Tibial artery (tissue), 4 donors: ENCODE results near the gene ERGIC1.
"Not testable (repeated sequence)": the region's sequence is repeated elsewhere in the genome, so short reads cannot be mapped to it uniquely, and the experiment has no call there.

Experiments
- DNase-seq, 2 donors: peaks; one replicate each; pipeline ENCODE4 v3.0.0-alpha.2; 2019
- H3K27ac ChIP-seq, 2 donors: fragments of 200-600 bp; sonication (generic) in 1 of 2; 1 replicate in 1 of 2; 2 replicates in 1 of 2; pipeline ENCODE4 v1.5.1; 2018 to 2019; ENCODE audit warnings: mild to moderate bottlenecking in 1 of 2
- H3K27me3 ChIP-seq, 2 donors: fragments of 200-600 bp; sonication (generic) in 1 of 2; one replicate each; pipeline versions ENCODE4 v1.5.1 to v1.6.0; 2016 to 2019
- H3K36me3 ChIP-seq, 3 donors: fragments of 200-600 bp; sonication (generic) in 2 of 3; one replicate each; pipeline ENCODE4 v1.5.1; 2016 to 2019; ENCODE audit warnings: mild to moderate bottlenecking in 2 of 3
- H3K4me1 ChIP-seq, 4 donors: fragments of 200-600 bp; sonication (generic) in 2 of 4; 1 replicate in 3 of 4; 2 replicates in 1 of 4; pipeline ENCODE4 v1.5.1; 2016 to 2019
- H3K4me3 ChIP-seq, 2 donors: fragments of 200-600 bp; sonication (generic) in 1 of 2; 1 replicate in 1 of 2; 2 replicates in 1 of 2; pipeline ENCODE4 v1.5.1; 2018 to 2019; ENCODE audit warnings: mild to moderate bottlenecking in 2 of 2
- H3K9me3 ChIP-seq, 3 donors: fragments of 200-600 bp; sonication (generic) in 1 of 3; one replicate each; pipeline ENCODE4 v1.5.1; 2016 to 2019
- intact Hi-C: fragments of 100-400 bp; cut with DNase I; formaldehyde crosslinking; loops from one replicate; pipeline ENCODE4 v1.15.0; 2023; ENCODE audit warnings: low total_unique reads
- TF ChIP-seq, protein P1 (sequence below), 2 experiments: fragments of 200-600 bp in 1 of 2; fragments of 450-650 bp in 1 of 2; IDR thresholded peaks; one replicate each; pipeline ENCODE4 v1.5.1; 2017 to 2019; ENCODE audit warnings: antibody characterized with exemption in 2 of 2, mild to moderate bottlenecking in 1 of 2, moderate library complexity in 1 of 2

ERGIC1 gene

DNA sequence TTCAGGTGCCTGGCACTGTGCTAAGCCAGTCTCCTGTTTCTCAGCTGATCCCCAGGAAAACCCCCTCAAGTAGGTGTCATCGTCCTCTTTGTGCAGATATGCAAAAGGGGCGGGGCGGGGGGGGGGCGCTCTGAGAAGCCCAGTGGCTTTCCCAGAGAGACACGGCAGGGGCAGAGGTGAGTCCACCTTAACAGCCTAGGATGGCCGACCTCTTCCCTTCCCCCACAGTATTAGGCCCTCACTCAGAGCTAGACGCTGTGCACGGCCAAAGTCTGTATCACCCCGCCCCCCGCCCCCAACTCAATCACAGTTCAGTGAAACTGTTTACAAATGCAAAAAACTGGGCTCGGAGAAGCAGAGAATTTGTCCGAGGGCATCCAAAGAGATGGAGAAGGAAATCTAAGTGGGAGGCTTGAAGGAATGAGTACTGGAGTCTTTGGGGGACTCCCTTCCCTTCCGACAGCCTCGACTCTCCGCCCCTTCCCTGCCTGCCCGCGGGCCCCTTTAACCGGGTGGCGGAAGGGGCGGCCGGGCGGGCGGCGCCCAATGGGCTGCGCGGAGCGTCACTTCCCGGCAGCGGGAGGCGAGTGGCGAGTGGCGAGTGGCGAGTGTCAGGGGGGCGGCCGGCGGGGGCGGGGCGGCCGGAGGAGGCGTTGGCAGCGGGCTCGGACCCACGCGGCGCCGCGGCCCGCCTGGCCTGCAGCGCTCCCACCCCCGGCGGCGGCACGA is at the start of gene ERGIC1:
TSS of gene ERGIC1 (plus strand) at position 566 of the 729 bp plus-strand sequence. CDS start at position 729, 163 bp downstream.
- peak; percentile 84 to 92 for DNase-seq
- TF ChIP-seq, protein P1, sequence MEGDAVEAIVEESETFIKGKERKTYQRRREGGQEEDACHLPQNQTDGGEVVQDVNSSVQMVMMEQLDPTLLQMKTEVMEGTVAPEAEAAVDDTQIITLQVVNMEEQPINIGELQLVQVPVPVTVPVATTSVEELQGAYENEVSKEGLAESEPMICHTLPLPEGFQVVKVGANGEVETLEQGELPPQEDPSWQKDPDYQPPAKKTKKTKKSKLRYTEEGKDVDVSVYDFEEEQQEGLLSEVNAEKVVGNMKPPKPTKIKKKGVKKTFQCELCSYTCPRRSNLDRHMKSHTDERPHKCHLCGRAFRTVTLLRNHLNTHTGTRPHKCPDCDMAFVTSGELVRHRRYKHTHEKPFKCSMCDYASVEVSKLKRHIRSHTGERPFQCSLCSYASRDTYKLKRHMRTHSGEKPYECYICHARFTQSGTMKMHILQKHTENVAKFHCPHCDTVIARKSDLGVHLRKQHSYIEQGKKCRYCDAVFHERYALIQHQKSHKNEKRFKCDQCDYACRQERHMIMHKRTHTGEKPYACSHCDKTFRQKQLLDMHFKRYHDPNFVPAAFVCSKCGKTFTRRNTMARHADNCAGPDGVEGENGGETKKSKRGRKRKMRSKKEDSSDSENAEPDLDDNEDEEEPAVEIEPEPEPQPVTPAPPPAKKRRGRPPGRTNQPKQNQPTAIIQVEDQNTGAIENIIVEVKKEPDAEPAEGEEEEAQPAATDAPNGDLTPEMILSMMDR (IDR thresholded peaks at IDR 0.05) = no peak
- peaks cover 0 to 48% (median 32%) of the 10 kb centered on the region in 4 donors for H3K4me1 ChIP-seq
- H3K27ac ChIP-seq = peak within 1 kb of the TSS; percentile 77 to 85
- H3K4me3 ChIP-seq = peak within 1 kb of the TSS; percentile 76 to 92
- no peaks in the 10 kb centered on the region for H3K27me3 ChIP-seq
- intact Hi-C loops = no loop called here
- peaks cover 0 to 4% (median 0%) of the 10 kb centered on the region in 3 donors for H3K36me3 ChIP-seq
- no peaks in the 10 kb centered on the region for H3K9me3 ChIP-seq

DNA sequence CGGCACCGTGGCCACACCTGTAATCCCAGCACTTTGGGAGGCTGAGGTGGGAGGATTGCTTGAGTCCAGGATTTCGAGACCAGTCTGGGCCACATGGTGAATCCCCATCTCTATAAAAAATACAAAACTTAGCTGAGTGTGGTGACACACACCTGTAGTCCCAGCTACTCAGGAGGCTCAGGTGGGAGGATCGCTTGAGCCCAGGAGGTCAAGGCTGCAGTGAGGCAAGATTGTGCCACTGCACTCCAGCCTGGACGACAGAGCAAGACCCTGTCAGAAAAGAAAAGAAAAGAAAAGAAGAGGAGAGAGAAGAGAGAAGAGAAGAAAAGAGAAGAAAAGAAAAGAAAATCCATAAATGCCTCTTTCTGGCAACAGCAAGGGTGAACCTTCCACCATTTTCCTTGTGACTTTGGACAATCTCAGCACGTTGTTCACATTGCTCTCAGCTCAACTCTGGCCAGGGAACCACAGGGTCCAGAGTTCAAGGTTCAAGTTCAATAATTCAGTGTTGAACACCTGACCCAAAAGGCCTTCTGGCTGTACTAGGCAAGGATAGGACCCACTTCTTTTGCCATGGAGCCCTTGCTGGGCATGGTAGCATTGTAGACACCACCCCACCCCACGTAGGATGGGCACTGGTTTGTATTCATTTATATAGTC is 48.5 kb upstream of the ERGIC1 start:
- intact Hi-C loops = no loop called here
- Histone ChIP-seq H3K4me3 (no peak overlapping the region), H3K9me3 (no peaks in the 10 kb centered on the region), H3K27ac (no peak overlapping the region), H3K36me3 (no peaks in the 10 kb centered on the region), H3K27me3 (no peaks in the 10 kb centered on the region), H3K4me1 (peaks cover 7 to 29% (median 26%) of the 10 kb centered on the region in 4 donors)
- DNase-seq = peak in 1 of 2 donors; percentile 28
- TF ChIP-seq, protein P1 (IDR thresholded peaks at IDR 0.05) = no peak

DNA sequence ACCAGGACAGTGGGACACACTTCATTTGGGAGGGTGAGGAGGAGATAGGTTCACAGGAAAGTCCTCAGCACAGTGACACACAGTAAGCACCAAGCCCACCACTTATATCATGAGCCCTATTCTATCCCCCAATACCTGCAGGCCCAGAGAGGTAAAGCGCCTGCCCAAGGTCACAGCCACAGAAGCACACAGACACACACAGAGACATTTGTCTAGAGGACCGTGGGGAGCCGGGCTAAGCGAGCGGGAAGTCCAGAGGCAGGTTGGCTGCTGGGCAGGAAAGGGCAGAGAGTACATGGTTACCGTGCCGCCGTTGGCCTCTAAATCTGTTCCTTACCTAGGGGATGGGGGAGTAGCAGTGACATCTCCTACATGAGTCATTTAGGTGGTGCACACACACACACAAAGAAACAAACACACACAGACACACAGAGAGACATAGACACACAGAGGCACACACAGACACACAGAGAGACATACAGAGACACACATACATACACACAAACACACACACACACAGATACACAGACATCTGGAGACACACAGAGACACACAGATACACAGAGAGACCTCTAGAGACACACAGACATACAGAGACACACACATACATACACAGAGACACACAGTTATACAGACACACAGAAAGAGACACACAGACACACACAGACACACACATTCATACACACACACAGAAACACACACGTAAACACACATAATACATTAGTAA is 47.2 kb upstream of the ERGIC1 start:
- no peaks in the 10 kb centered on the region for H3K36me3 ChIP-seq
- no peak overlapping the region for H3K4me3 ChIP-seq

GRCh38 chr5:172787538-172787937 is 46.5 kb upstream of the ERGIC1 start:
- DNase-seq, H3K4me3 ChIP-seq, intact Hi-C loops, H3K36me3 ChIP-seq, H3K9me3 ChIP-seq, H3K27me3 ChIP-seq: not testable (repeated sequence)
- H3K4me1 ChIP-seq = peaks cover 7 to 49% (median 45%) of the 10 kb centered on the region in 4 donors
- peak overlapping the region; percentile 87 to 90 for H3K27ac ChIP-seq

More for the DNA sequence above, 47.2 kb upstream of the ERGIC1 start:
- peak in 1 of 2 donors; percentile 55 for DNase-seq
- no peaks in the 10 kb centered on the region for H3K27me3 ChIP-seq
- H3K4me1 ChIP-seq = peaks cover 7 to 42% (median 39%) of the 10 kb centered on the region in 4 donors
- intact Hi-C loops = no loop called here
- peak overlapping the region; percentile 13 to 90 for H3K27ac ChIP-seq
- TF ChIP-seq, protein P1 (IDR thresholded peaks at IDR 0.05) = no peak
- H3K9me3 ChIP-seq = no peaks in the 10 kb centered on the region

DNA sequence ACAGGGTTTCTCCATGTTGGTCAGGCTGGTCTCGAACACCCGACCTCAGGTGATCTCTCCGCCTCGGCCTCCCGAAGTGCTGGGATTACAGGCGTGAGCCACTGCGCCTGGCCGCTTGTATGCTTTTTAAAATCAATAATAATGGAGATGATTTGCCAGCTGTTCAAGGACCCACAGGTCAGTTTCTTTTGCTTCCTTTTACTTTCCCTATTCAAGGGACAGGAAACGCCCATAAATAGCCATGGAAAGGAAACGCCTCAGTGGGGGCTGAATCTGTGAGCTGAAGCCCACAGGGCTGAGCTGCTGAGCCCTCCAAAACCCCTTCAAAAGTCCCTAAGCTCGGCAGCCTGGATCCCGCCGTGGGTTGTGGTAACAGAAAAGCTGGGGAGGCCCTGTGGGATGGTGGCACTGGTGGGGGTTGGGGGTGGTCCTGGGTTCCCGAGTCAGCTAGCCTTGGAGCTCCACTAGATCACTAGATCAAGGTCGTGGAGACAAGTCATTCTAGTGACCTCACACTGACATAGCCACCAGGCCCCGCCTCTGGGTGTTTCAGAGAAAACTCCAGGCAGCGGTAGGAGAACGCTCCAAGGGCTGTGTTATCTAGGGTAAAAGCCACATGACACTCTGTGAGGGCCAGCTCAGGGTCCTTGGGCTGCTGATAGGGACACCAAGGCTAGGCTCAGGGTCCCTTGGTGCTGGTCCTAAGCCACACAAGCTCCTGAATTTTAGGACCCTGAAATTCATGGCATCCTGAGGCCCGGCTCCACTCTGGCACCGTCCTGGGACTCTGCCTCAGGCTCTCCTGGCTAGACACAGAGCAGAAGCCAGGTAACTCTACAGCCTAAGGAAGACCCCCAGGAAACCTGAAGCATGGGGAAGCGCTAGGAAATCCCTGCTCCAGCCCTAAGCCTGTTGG is 45.0 kb upstream of the ERGIC1 start:
- no peaks in the 10 kb centered on the region for H3K9me3 ChIP-seq
- no peaks in the 10 kb centered on the region for H3K27me3 ChIP-seq
- H3K4me3 ChIP-seq = no peak overlapping the region
- TF ChIP-seq, protein P1 (IDR thresholded peaks at IDR 0.05) = no peak
- no peaks in the 10 kb centered on the region for H3K36me3 ChIP-seq
- intact Hi-C loops = no loop called here
- DNase-seq = peak; percentile 68 to 78
- peaks cover 7 to 64% (median 58%) of the 10 kb centered on the region in 4 donors for H3K4me1 ChIP-seq
- peak overlapping the region; percentile 87 to 90 for H3K27ac ChIP-seq
